Activated T-cell treated with anti-CD3 and anti-CD28 coated beads, Interleukin-2, amount 50 U/mL, for 24 hours (primary cell): ENCODE results near the gene CD3G.
"Not testable (repeated sequence)": the region's sequence is repeated elsewhere in the genome, so short reads cannot be mapped to it uniquely, and the experiment has no call there.

Source experiments
- DNase-seq: peaks from one replicate; pipeline ENCODE4 v3.0.0-alpha.2; 2020
- H3K27ac Mint-ChIP-seq: 2 replicates; pipeline ENCODE4 v1.8.0; 2020; ENCODE audit warnings: mild to moderate bottlenecking, mixed read lengths
- H3K27me3 Mint-ChIP-seq: 2 replicates; pipeline ENCODE4 v1.8.0; 2020; ENCODE audit warnings: mixed read lengths
- H3K36me3 Mint-ChIP-seq: 2 replicates; pipeline ENCODE4 v1.8.0; 2020; ENCODE audit warnings: low read depth, mixed read lengths
- H3K4me1 Mint-ChIP-seq: 2 replicates; pipeline ENCODE4 v1.8.0; 2020; ENCODE audit warnings: low read depth, mixed read lengths
- H3K4me3 Mint-ChIP-seq: 2 replicates; pipeline ENCODE4 v1.8.0; 2020; ENCODE audit warnings: mild to moderate bottlenecking, moderate library complexity, mixed read lengths
- H3K9me3 Mint-ChIP-seq: 2 replicates; pipeline ENCODE4 v1.8.0; 2020; ENCODE audit warnings: mixed read lengths

CD3G gene

GRCh38 chr11:118343981-118344515 is at the start of gene CD3G:
Gene CD3G (plus strand): TSS chr11:118344344. CDS start chr11:118344424, 80 bp downstream.
- Mint-ChIP-seq H3K36me3 (peaks cover 78% of the 10 kb centered on the region), H3K27me3 (no peaks in the 10 kb centered on the region), H3K4me3 (peak within 1 kb of the TSS; percentile 97), H3K27ac (peak within 1 kb of the TSS; percentile 97), H3K9me3 (no peaks in the 10 kb centered on the region), H3K4me1 (peaks cover 75% of the 10 kb centered on the region)
- DNase-seq: peak; percentile 82

- Mint-ChIP-seq H3K4me1 (peaks cover 28% of the 10 kb centered on the region), H3K27me3 (no peaks in the 10 kb centered on the region), H3K9me3 (no peaks in the 10 kb centered on the region), H3K4me3 (no peak overlapping the region), H3K36me3 (no peaks in the 10 kb centered on the region), H3K27ac (no peak overlapping the region)
- DNase-seq: no peak
Observed at GRCh38 chr11:118295199-118295598, 48.9 kb upstream of the CD3G start.

GRCh38 chr11:118295815-118296454 is 48.2 kb upstream of the CD3G start:
- DNase-seq: no peak
- peak overlapping the region; percentile 7 for H3K27ac Mint-ChIP-seq
- H3K4me1 Mint-ChIP-seq: peaks cover 25% of the 10 kb centered on the region
- no peaks in the 10 kb centered on the region for H3K9me3 Mint-ChIP-seq
- no peaks in the 10 kb centered on the region for H3K36me3 Mint-ChIP-seq
- H3K27me3 Mint-ChIP-seq: no peaks in the 10 kb centered on the region
- H3K4me3 Mint-ChIP-seq: no peak overlapping the region

GRCh38 chr11:118301600-118302195 is 42.4 kb upstream of the CD3G start:
- DNase-seq: no peak
- Mint-ChIP-seq H3K4me1 (peaks cover 43% of the 10 kb centered on the region), H3K4me3 (no peak overlapping the region), H3K27ac (no peak overlapping the region), H3K9me3 (no peaks in the 10 kb centered on the region), H3K36me3 (peaks cover 22% of the 10 kb centered on the region), H3K27me3 (no peaks in the 10 kb centered on the region)

GRCh38 chr11:118304227-118304567 is 39.9 kb upstream of the CD3G start:
- no peaks in the 10 kb centered on the region for H3K9me3 Mint-ChIP-seq
- peak overlapping the region; percentile 99 for H3K4me3 Mint-ChIP-seq
- H3K27ac Mint-ChIP-seq: peak overlapping the region; percentile 99
- DNase-seq: no peak
- no peaks in the 10 kb centered on the region for H3K27me3 Mint-ChIP-seq
- H3K4me1 Mint-ChIP-seq: peaks cover 68% of the 10 kb centered on the region
- peaks cover 47% of the 10 kb centered on the region for H3K36me3 Mint-ChIP-seq

GRCh38 chr11:118304568-118305248 is 39.4 kb upstream of the CD3G start, which contains the start of gene CD3E:
Gene CD3E (plus strand): TSS chr11:118304730. CDS start chr11:118304953, 223 bp downstream.
- H3K36me3 Mint-ChIP-seq: peaks cover 52% of the 10 kb centered on the region
- peak; percentile 80 for DNase-seq
- H3K27me3 Mint-ChIP-seq: no peaks in the 10 kb centered on the region
- H3K9me3 Mint-ChIP-seq: no peaks in the 10 kb centered on the region
- peak within 1 kb of the TSS; percentile 99 for H3K27ac Mint-ChIP-seq
- peaks cover 73% of the 10 kb centered on the region for H3K4me1 Mint-ChIP-seq
- H3K4me3 Mint-ChIP-seq: peak within 1 kb of the TSS; percentile 99

- Mint-ChIP-seq H3K36me3 (peaks cover 60% of the 10 kb centered on the region), H3K27me3 (no peaks in the 10 kb centered on the region), H3K27ac (peak overlapping the region; percentile 99), H3K4me1 (peaks cover 80% of the 10 kb centered on the region), H3K4me3 (peak overlapping the region; percentile 99), H3K9me3 (no peaks in the 10 kb centered on the region)
- DNase-seq: peak; percentile 58
Observed at GRCh38 chr11:118305726-118306125, 38.4 kb upstream of the CD3G start.

GRCh38 chr11:118306556-118306955 is 37.6 kb upstream of the CD3G start:
- peaks cover 83% of the 10 kb centered on the region for H3K4me1 Mint-ChIP-seq
- peak overlapping the region; percentile 99 for H3K4me3 Mint-ChIP-seq
- no peaks in the 10 kb centered on the region for H3K9me3 Mint-ChIP-seq
- peak; percentile 62 for DNase-seq
- H3K27me3 Mint-ChIP-seq: no peaks in the 10 kb centered on the region
- H3K27ac Mint-ChIP-seq: peak overlapping the region; percentile 99
- peaks cover 68% of the 10 kb centered on the region for H3K36me3 Mint-ChIP-seq

GRCh38 chr11:118308995-118309528 is 35.1 kb upstream of the CD3G start:
- peak; percentile 57 for DNase-seq
- Mint-ChIP-seq H3K4me3 (peak overlapping the region; percentile 99), H3K36me3 (peaks cover 93% of the 10 kb centered on the region), H3K4me1 (peaks cover 84% of the 10 kb centered on the region), H3K27ac (peak overlapping the region; percentile 99)
- H3K9me3 Mint-ChIP-seq, H3K27me3 Mint-ChIP-seq: not testable (repeated sequence)

- Mint-ChIP-seq H3K9me3 (no peaks in the 10 kb centered on the region), H3K27ac (peak overlapping the region; percentile 90), H3K27me3 (no peaks in the 10 kb centered on the region), H3K36me3 (peaks cover 95% of the 10 kb centered on the region), H3K4me3 (peak overlapping the region; percentile 11), H3K4me1 (peaks cover 89% of the 10 kb centered on the region)
- DNase-seq: no peak
Observed at GRCh38 chr11:118310271-118310670, 33.9 kb upstream of the CD3G start.

GRCh38 chr11:118310781-118311485 is 33.2 kb upstream of the CD3G start:
- Mint-ChIP-seq H3K27ac (peak overlapping the region; percentile 83), H3K4me1 (peaks cover 93% of the 10 kb centered on the region), H3K4me3 (no peak overlapping the region), H3K9me3 (no peaks in the 10 kb centered on the region), H3K36me3 (peaks cover 94% of the 10 kb centered on the region), H3K27me3 (no peaks in the 10 kb centered on the region)
- no peak for DNase-seq

GRCh38 chr11:118311518-118311917 is 32.6 kb upstream of the CD3G start:
- Mint-ChIP-seq H3K4me1 (peaks cover 95% of the 10 kb centered on the region), H3K9me3 (no peaks in the 10 kb centered on the region), H3K4me3 (no peak overlapping the region), H3K36me3 (peaks cover 96% of the 10 kb centered on the region), H3K27ac (peak overlapping the region; percentile 83), H3K27me3 (no peaks in the 10 kb centered on the region)
- DNase-seq: no peak

GRCh38 chr11:118312328-118312727 is 31.8 kb upstream of the CD3G start:
- Mint-ChIP-seq H3K9me3 (no peaks in the 10 kb centered on the region), H3K27ac (peak overlapping the region; percentile 83), H3K36me3 (peaks cover 94% of the 10 kb centered on the region), H3K27me3 (no peaks in the 10 kb centered on the region), H3K4me3 (no peak overlapping the region), H3K4me1 (peaks cover 95% of the 10 kb centered on the region)
- DNase-seq: no peak

GRCh38 chr11:118313242-118313641 is 30.9 kb upstream of the CD3G start:
- Mint-ChIP-seq H3K9me3 (no peaks in the 10 kb centered on the region), H3K4me3 (no peak overlapping the region), H3K27me3 (no peaks in the 10 kb centered on the region), H3K27ac (peak overlapping the region; percentile 78), H3K36me3 (peaks cover 89% of the 10 kb centered on the region), H3K4me1 (peaks cover 91% of the 10 kb centered on the region)
- no peak for DNase-seq
